Measurements from ENCODE around the gene PDK1.

DNA sequence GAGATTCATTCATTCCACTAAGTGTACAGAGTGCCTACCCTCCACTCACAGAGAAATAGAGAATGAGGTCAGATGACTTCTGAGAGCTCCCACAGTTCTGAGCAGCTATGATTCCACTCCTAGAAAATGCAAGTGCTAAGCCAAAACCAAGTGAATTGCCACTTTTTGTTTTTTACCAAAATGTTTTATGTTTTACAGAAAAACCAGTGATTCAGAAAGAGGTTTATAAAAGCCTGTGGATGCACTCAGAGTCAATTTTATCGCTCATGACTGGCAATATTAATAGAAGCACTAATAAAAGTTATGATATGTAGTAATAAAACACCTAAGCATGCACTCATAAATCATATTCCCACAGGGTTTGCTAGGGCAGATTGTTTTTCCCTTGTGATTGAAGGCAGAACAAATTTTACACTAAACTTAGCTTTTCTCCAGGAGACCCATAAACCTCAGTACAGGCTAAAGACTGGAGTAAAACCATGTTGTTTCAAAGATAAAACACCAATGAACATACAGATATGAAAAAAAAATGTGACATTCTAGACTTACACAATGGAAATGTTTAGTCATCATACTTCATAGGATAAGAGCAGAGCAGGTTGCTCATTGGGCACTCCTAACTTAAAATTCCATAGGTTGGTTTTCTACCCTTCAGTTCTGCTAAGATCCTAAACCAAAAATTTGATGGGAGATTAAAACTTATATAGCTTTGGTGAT, 67.5 kb downstream of the PDK1 start:
- no peak for TF ChIP-seq TARDBP (IDR thresholded peaks at IDR 0.05)
- TF ChIP-seq SP1 (IDR thresholded peaks at IDR 0.05) = no peak
- no peak for TF ChIP-seq FOXM1 (IDR thresholded peaks at IDR 0.05; ENCODE audit: borderline replicate concordance)
- TF ChIP-seq SUZ12 (IDR thresholded peaks at IDR 0.05) = no peak
- TF ChIP-seq, protein P1, sequence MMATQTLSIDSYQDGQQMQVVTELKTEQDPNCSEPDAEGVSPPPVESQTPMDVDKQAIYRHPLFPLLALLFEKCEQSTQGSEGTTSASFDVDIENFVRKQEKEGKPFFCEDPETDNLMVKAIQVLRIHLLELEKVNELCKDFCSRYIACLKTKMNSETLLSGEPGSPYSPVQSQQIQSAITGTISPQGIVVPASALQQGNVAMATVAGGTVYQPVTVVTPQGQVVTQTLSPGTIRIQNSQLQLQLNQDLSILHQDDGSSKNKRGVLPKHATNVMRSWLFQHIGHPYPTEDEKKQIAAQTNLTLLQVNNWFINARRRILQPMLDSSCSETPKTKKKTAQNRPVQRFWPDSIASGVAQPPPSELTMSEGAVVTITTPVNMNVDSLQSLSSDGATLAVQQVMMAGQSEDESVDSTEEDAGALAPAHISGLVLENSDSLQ (IDR thresholded peaks at IDR 0.05) = no peak
